CD4-positive, alpha-beta T cell (primary cell): ENCODE measurements around the gene DHRS1. TPM values are rescaled to one million over a fixed set of nuclear protein-coding genes. Genes with fewer than 3 reads are reported as not detected.

Experiments
- ATAC-seq: fragments of 200-7000 bp; cut with Tn5 transposase; one replicate; pipeline ENCODE4 v1.10.0; 2022; ENCODE audit warnings: mild to moderate bottlenecking; ENCODE audit not compliant: poor library complexity
- CTCF ChIA-PET: fragments of 350-600 bp; sonication (Branson Sonifier 250); formaldehyde crosslinking; loops from one replicate; lab custom pipeline; 2021; ENCODE audit warnings: antibody characterized with exemption, inconsistent platforms; lab: Charles Lee
- POLR2A ChIA-PET: fragments of 350-600 bp; sonication (Branson Sonifier 250); formaldehyde crosslinking; loops from one replicate; lab custom pipeline; 2021; ENCODE audit warnings: antibody characterized with exemption, inconsistent platforms; lab: Charles Lee
- DNase-seq, 14 experiments: peaks; one replicate each; pipeline ENCODE4 v3.0.0-alpha.2; 2013 to 2020; ENCODE audit warnings: mixed read lengths in 2 of 14
- H3K27ac ChIP-seq, 2 donors: one replicate each; pipeline versions ENCODE4 v1.5.1 to v1.7.0; 2013; ENCODE audit warnings: low read length in 2 of 2, low read depth in 1 of 2, mild to moderate bottlenecking in 1 of 2
- H3K27me3 ChIP-seq, 2 experiments: 1 replicate in 1 of 2; 2 replicates in 1 of 2; pipeline versions ENCODE4 v1.6.1 to v1.7.0; 2013; ENCODE audit warnings: low read length in 2 of 2, control low read depth in 1 of 2, mild to moderate bottlenecking in 1 of 2, moderate library complexity in 1 of 2; ENCODE audit not compliant: insufficient read depth in 2 of 2, control insufficient read depth in 1 of 2
- H3K36me3 ChIP-seq: one replicate; pipeline ENCODE4 v1.6.1; 2013; ENCODE audit warnings: low read length, control low read depth; ENCODE audit not compliant: insufficient read depth
- H3K4me1 ChIP-seq: one replicate; pipeline ENCODE4 v1.6.1; 2013; ENCODE audit warnings: low read length, control low read depth; ENCODE audit not compliant: insufficient read depth
- H3K4me3 ChIP-seq: one replicate; pipeline ENCODE4 v1.5.1; 2013; ENCODE audit warnings: mild to moderate bottlenecking, low read length, moderate library complexity
- H3K9me3 ChIP-seq, 2 experiments: 1 replicate in 1 of 2; 2 replicates in 1 of 2; pipeline versions ENCODE4 v1.6.1 to v1.7.0; 2013; ENCODE audit warnings: low read length in 2 of 2, mild to moderate bottlenecking in 2 of 2, control low read depth in 1 of 2, moderate library complexity in 1 of 2; ENCODE audit not compliant: control insufficient read depth in 1 of 2, insufficient read depth in 1 of 2
- H3K27ac Mint-ChIP-seq: one replicate; pipeline ENCODE4 v1.8.0; 2020; ENCODE audit warnings: mixed read lengths
- H3K27me3 Mint-ChIP-seq: one replicate; pipeline ENCODE4 v1.8.0; 2021; ENCODE audit warnings: mixed read lengths
- H3K36me3 Mint-ChIP-seq: one replicate; pipeline ENCODE4 v1.8.0; 2021; ENCODE audit warnings: low read depth, mixed read lengths
- H3K4me1 Mint-ChIP-seq: one replicate; pipeline ENCODE4 v1.8.0; 2021; ENCODE audit warnings: low read depth, mixed read lengths
- H3K4me3 Mint-ChIP-seq: one replicate; pipeline ENCODE4 v1.8.0; 2020; ENCODE audit warnings: mild to moderate bottlenecking, mixed read lengths
- H3K9me3 Mint-ChIP-seq: one replicate; pipeline ENCODE4 v1.8.0; 2020; ENCODE audit warnings: mixed read lengths
- CTCF ChIP-seq: fragments of 200-600 bp; IDR thresholded peaks from one replicate; pipeline ENCODE4 v1.8.0; 2022; ENCODE audit warnings: antibody characterized with exemption, mild to moderate bottlenecking
- intact Hi-C, 2 experiments: fragments of 100-400 bp; cut with DNase I in 1 of 2; cut with micrococcal nuclease in 1 of 2; formaldehyde crosslinking; loops; one replicate each; pipeline versions ENCODE4 v1.15.1 to v1.9.0; 2023 to 2025; cut with DNase I, micrococcal nuclease
- total RNA-seq, 174 experiments: library from RNA in 2 of 174; stranded (reverse) in 2 of 174; gene quantifications; one replicate each; pipeline ENCODE4 v1.2.3 and lab custom pipeline; 2021 to 2026

Gene DHRS1
- total RNA-seq, 2 experiments from 2014 or later: 21.5 to 23.5 TPM

GRCh38 chr14:24315243-24315806 lies 15.7 kb upstream of the DHRS1 start:
- intact Hi-C loops: no loop called here
- no peak for TF ChIP-seq CTCF
- no peaks in the 10 kb centered on the region for H3K9me3 Mint-ChIP-seq
- peak overlapping the region in 1 of 2 donors; percentile 5 for H3K27ac ChIP-seq
- peaks cover 55% of the 10 kb centered on the region for H3K4me1 Mint-ChIP-seq
- no peak overlapping the region for H3K4me3 ChIP-seq
- peaks cover 5% of the 10 kb centered on the region for H3K27me3 Mint-ChIP-seq
- ChIA-PET POLR2A (no interaction called here), CTCF (no interaction called here)
- ATAC-seq (no peak), DNase-seq (no peak)
- no peaks in the 10 kb centered on the region for H3K27me3 ChIP-seq
- H3K4me1 ChIP-seq: peaks cover 58% of the 10 kb centered on the region
- H3K36me3 Mint-ChIP-seq: peaks cover 2% of the 10 kb centered on the region
- no peaks in the 10 kb centered on the region for H3K9me3 ChIP-seq
- peak overlapping the region; percentile 76 for H3K27ac Mint-ChIP-seq
- peaks cover 7% of the 10 kb centered on the region for H3K36me3 ChIP-seq
- H3K4me3 Mint-ChIP-seq: peak overlapping the region; percentile 38

GRCh38 chr14:24314377-24315193 lies 15.0 kb upstream of the DHRS1 start:
- peaks cover 62% of the 10 kb centered on the region for H3K4me1 Mint-ChIP-seq
- H3K27me3 Mint-ChIP-seq: no peaks in the 10 kb centered on the region
- peaks cover 5% of the 10 kb centered on the region for H3K36me3 Mint-ChIP-seq
- ChIA-PET CTCF (interaction anchor here (1.3 to 1.7 kb wide), 2 partner anchors 19 to 117 kb away, joined by 3 to 10 read pairs; no protein-coding TSS in a partner anchor), POLR2A (interaction anchor here (1.1 to 4.2 kb wide), 6 partner anchors 15 to 116 kb away, joined by 3 to 30 read pairs (median 6); partner anchors contain the start of genes CBLN3, DHRS1, KHNYN and MDP1)
- intact Hi-C loops: loop anchor here in 1 of 2 experiments (5.0 kb wide), 1 partner anchor 42 kb away; the partner anchor contains the start of gene RABGGTA
- peak overlapping the region; percentile 76 for H3K27ac Mint-ChIP-seq
- H3K9me3 Mint-ChIP-seq: no peaks in the 10 kb centered on the region
- no peaks in the 10 kb centered on the region for H3K9me3 ChIP-seq
- ATAC-seq (no peak), DNase-seq (no peak)
- peak overlapping the region; percentile 65 for H3K4me3 Mint-ChIP-seq
- peak overlapping the region in 1 of 2 donors; percentile 32 for H3K27ac ChIP-seq
- H3K36me3 ChIP-seq: peaks cover 7% of the 10 kb centered on the region
- H3K27me3 ChIP-seq: no peaks in the 10 kb centered on the region
- H3K4me1 ChIP-seq: peaks cover 66% of the 10 kb centered on the region
- no peak overlapping the region for H3K4me3 ChIP-seq
- TF ChIP-seq CTCF: no peak

- Mint-ChIP-seq H3K27me3 (no peaks in the 10 kb centered on the region), H3K27ac (peak overlapping the region; percentile 76), H3K4me1 (peaks cover 69% of the 10 kb centered on the region), H3K4me3 (peak overlapping the region; percentile 59), H3K9me3 (no peaks in the 10 kb centered on the region), H3K36me3 (peaks cover 5% of the 10 kb centered on the region)
- ChIA-PET POLR2A (interaction anchor here (1.1 to 4.2 kb wide), 7 partner anchors 14 to 117 kb away, joined by 3 to 30 read pairs (median 5); partner anchors contain the start of genes CBLN3, DHRS1, KHNYN and MDP1), CTCF (interaction anchor here (1.3 to 1.7 kb wide), 2 partner anchors 19 to 118 kb away, joined by 3 to 10 read pairs; no protein-coding TSS in a partner anchor)
- DNase-seq: no peak
- Histone ChIP-seq H3K4me3 (no peak overlapping the region), H3K36me3 (peaks cover 7% of the 10 kb centered on the region), H3K27ac (peak overlapping the region in 1 of 2 donors; percentile 32), H3K9me3 (no peaks in the 10 kb centered on the region), H3K4me1 (peaks cover 72% of the 10 kb centered on the region), H3K27me3 (no peaks in the 10 kb centered on the region)
- intact Hi-C loops: loop anchor here in 1 of 2 experiments (5.0 kb wide), 1 partner anchor 42 kb away; the partner anchor contains the start of gene RABGGTA
- no peak for ATAC-seq
- no peak for TF ChIP-seq CTCF
Observed at GRCh38 chr14:24313913-24314312, 14.3 kb upstream of the DHRS1 start.
